ENCODE data around the gene DAB2IP. TPM values are rescaled to one million over a fixed set of nuclear protein-coding genes. Genes with fewer than 3 reads are reported as not detected.
"Not testable (repeated sequence)": the region's sequence is repeated elsewhere in the genome, so short reads cannot be mapped to it uniquely, and the experiment has no call there.

The DAB2IP gene
- total RNA-seq, 6 experiments from 2014 or later, result 23.0 to 28.2 (median 25.7) TPM

DNA sequence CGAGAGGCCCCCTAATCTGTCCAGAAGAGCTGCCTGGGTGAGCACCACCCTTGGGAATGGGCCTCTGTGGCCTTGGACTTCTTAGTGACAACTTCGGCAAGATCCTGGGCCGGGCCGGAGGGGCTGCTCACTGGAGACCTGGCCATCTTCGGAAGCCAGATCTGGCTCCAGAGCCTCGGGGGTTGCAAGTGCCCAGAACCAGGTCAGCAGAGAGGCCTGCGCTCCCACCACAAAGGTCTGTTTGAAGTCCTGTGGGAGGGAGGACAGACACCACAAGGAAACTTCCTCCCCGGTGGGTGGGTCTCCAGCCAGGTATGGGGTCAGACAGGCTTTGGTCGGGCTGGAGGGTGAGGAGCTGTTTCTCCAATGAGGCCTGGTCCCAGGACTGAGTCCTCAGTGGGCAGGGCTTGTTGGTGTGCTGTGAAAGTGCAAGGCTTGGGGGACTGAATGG, 86.1 kb downstream of the DAB2IP start:
- Mint-ChIP-seq H3K36me3 (ENCODE audit: low read depth) (no peaks in the 10 kb centered on the region), H3K4me3 (no peak overlapping the region), H3K4me1 (ENCODE audit: low read depth) (peaks cover 67% of the 10 kb centered on the region), H3K27me3 (ENCODE audit: insufficient read depth) (no peaks in the 10 kb centered on the region; the same call in 1 of the 2 replicates), H3K27ac (no peak overlapping the region), H3K9me3 (no peaks in the 10 kb centered on the region)
- TF ChIP-seq, protein P1, sequence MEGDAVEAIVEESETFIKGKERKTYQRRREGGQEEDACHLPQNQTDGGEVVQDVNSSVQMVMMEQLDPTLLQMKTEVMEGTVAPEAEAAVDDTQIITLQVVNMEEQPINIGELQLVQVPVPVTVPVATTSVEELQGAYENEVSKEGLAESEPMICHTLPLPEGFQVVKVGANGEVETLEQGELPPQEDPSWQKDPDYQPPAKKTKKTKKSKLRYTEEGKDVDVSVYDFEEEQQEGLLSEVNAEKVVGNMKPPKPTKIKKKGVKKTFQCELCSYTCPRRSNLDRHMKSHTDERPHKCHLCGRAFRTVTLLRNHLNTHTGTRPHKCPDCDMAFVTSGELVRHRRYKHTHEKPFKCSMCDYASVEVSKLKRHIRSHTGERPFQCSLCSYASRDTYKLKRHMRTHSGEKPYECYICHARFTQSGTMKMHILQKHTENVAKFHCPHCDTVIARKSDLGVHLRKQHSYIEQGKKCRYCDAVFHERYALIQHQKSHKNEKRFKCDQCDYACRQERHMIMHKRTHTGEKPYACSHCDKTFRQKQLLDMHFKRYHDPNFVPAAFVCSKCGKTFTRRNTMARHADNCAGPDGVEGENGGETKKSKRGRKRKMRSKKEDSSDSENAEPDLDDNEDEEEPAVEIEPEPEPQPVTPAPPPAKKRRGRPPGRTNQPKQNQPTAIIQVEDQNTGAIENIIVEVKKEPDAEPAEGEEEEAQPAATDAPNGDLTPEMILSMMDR (IDR thresholded peaks at IDR 0.05), result no peak
- no peak for DNase-seq

DNA sequence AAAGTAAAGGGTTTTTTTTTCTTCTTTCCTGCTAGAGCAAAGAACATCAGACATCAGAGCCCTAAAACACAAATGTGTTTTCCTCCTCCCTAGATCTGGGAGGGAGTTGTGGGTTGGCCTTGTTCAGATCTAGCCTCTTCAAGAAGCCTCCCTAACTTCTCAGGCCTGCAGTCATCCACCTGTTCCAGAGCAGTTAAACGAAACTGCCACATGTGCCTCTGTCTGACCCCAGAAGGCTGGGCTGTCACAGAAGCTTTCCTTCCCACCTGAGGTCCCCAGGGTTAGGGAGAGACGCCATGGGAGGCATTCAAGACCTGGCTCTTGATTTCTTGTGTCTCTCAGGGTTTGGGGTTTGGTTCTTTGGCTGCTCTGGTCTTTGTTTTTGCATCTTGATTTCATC, 87.0 kb downstream of the DAB2IP start:
- peak overlapping the region; percentile 17; the same call in 1 of the 2 replicates for H3K27ac Mint-ChIP-seq
- H3K4me3 Mint-ChIP-seq, result no peak overlapping the region
- TF ChIP-seq, protein P1 (IDR thresholded peaks at IDR 0.05), result no peak
- no peak for DNase-seq
- peaks cover 65% of the 10 kb centered on the region for H3K4me1 Mint-ChIP-seq (ENCODE audit: low read depth)
- H3K36me3 Mint-ChIP-seq (ENCODE audit: low read depth), result no peaks in the 10 kb centered on the region
- no peaks in the 10 kb centered on the region for H3K9me3 Mint-ChIP-seq
- H3K27me3 Mint-ChIP-seq (ENCODE audit: insufficient read depth), result no peaks in the 10 kb centered on the region; the same call in 1 of the 2 replicates

DNA sequence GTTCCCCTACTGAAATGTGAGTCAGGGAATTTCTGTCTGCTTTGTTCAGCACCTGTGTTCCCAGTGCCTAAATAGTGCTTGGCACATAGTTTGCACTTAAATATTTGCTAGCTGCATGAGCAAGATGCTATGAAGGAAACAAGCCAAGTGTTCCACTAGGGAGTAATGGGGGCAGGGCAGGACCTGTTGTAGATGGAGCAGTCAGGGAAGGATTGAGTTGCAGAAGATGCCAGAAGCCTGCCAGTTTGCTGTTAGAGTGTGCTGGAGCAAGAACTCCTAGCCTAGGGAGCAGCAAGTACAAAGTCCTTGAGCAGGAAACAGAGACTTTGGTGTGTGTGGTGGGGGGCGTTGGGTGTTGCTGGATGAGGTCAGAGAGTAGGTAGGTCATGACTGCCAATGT, 87.5 kb downstream of the DAB2IP start:
- Mint-ChIP-seq H3K36me3 (ENCODE audit: low read depth) (no peaks in the 10 kb centered on the region), H3K27ac (no peak overlapping the region), H3K9me3 (no peaks in the 10 kb centered on the region), H3K4me1 (ENCODE audit: low read depth) (peaks cover 59% of the 10 kb centered on the region), H3K4me3 (no peak overlapping the region; the same call in 1 of the 2 replicates), H3K27me3 (ENCODE audit: insufficient read depth) (no peaks in the 10 kb centered on the region; the same call in 1 of the 2 replicates)
- TF ChIP-seq, protein P1 (IDR thresholded peaks at IDR 0.05), result no peak
- DNase-seq, result no peak

DNA sequence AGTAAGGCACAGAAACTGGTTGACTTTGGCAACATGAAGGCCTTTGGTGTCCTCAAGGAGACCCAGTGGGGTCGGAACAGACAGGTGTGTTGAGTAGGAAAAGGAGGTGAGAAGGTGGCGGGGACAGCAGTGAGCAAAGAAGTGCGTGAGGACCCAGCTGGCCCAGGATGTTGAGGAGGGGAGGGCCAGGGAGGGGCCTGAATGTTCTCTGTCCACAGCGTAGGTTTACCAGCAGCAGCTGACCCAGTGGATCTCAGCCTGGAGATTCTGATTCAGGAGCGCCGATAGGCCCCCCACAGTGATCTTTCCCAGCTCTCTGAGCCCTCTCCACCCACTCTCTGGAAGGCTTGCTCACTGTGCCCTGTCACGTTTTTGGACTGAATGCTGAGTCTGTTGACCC, 88.5 kb downstream of the DAB2IP start:
- no peak overlapping the region for H3K4me3 Mint-ChIP-seq
- no peaks in the 10 kb centered on the region for H3K9me3 Mint-ChIP-seq
- H3K4me1 Mint-ChIP-seq (ENCODE audit: low read depth), result peaks cover 49% of the 10 kb centered on the region
- TF ChIP-seq, protein P1 (IDR thresholded peaks at IDR 0.05), result no peak
- H3K27me3 Mint-ChIP-seq (ENCODE audit: insufficient read depth), result no peaks in the 10 kb centered on the region; the same call in 1 of the 2 replicates
- H3K36me3 Mint-ChIP-seq (ENCODE audit: low read depth), result no peaks in the 10 kb centered on the region
- DNase-seq, result no peak
- H3K27ac Mint-ChIP-seq, result peak overlapping the region; percentile 17; the same call in 1 of the 2 replicates

DNA sequence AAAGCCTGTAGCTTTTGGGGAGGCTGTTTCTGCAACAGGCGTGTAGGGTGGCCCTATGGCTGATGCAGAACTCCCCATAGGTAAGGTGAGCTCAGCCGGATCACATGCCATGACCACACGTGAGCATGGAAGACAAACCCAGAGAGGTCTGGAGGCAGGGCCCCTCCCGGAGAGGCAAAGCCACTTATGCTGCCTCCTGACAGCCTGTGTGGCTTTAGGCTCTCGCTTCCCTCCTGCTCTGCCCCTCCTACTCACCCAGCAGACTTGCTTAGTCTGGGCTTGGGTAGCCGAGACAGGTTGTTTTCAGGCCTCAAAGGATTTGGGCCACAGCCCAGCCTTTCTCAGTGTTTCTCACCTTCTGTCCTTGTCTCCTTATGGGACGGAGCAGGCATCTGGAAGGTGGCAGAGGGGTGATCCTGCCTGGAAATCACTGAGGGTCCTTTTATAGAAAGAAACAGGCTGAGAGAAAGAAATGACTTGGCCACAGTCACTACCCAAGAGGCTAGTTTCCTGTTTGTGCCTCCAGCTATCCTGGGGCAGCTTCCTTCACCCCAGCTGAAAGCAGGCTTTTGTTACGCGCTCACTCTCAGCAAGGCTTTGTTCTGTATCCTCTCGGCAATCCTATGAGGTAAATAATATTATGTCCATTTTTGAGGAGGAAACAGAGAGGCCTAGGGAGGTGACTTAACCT, 89.9 kb downstream of the DAB2IP start:
- TF ChIP-seq, protein P1 (IDR thresholded peaks at IDR 0.05), result no peak
- Mint-ChIP-seq H3K27me3 (ENCODE audit: insufficient read depth) (no peaks in the 10 kb centered on the region; the same call in 1 of the 2 replicates), H3K36me3 (ENCODE audit: low read depth) (no peaks in the 10 kb centered on the region), H3K27ac (0 out of 2 replicates have a peak overlapping the region, but pooled peaks have one; percentile 49), H3K9me3 (no peaks in the 10 kb centered on the region), H3K4me1 (ENCODE audit: low read depth) (peaks cover 36% of the 10 kb centered on the region), H3K4me3 (no peak overlapping the region)
- DNase-seq, result no peak

DNA sequence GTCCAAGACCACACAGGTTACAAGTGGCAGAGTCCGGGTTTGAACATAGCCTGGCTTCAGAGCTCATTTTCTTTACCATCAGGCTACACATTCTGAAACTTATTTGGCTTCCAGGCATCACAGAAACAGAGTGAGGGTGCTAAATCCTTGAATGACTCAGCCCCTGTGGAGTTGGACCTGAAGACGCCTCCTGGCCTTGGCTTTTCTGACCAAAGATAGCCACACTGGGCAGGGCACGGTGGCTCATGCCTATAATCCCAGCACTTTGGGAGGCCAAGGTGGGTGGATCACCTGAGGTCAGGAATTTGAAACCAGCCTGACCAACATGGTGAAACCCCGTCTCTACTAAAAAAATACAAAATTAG, 90.5 kb downstream of the DAB2IP start:
- not testable (repeated sequence) for H3K9me3 Mint-ChIP-seq; H3K4me3 Mint-ChIP-seq; H3K27me3 Mint-ChIP-seq (ENCODE audit: insufficient read depth); H3K36me3 Mint-ChIP-seq (ENCODE audit: low read depth)
- DNase-seq, result peak; percentile 28
- peaks cover 32% of the 10 kb centered on the region for H3K4me1 Mint-ChIP-seq (ENCODE audit: low read depth)
- H3K27ac Mint-ChIP-seq, result peak overlapping the region; percentile 49; the same call in 1 of the 2 replicates
